Neural crest cell (in vitro differentiated cells): ENCODE data around the gene ING3. TPM values are rescaled to one million over a fixed set of nuclear protein-coding genes. Genes with fewer than 3 reads are reported as not detected.
"Not testable (repeated sequence)": the region's sequence is repeated elsewhere in the genome, so short reads cannot be mapped to it uniquely, and the experiment has no call there.

ENCODE experiments used
- DNase-seq: peaks from one replicate; pipeline ENCODE4 v3.0.0; 2021; ENCODE audit warnings: low read depth, mixed read lengths, low spot score
- H3K27ac Mint-ChIP-seq: one replicate; pipeline ENCODE4 v1.8.0; 2021; ENCODE audit warnings: mild to moderate bottlenecking, mixed read lengths; ENCODE audit not compliant: unreplicated experiment
- H3K27me3 Mint-ChIP-seq: 2 replicates; pipeline ENCODE4 v1.8.0; 2021; ENCODE audit warnings: low read depth, mild to moderate bottlenecking, mixed read lengths
- H3K36me3 Mint-ChIP-seq: 2 replicates; pipeline ENCODE4 v1.8.0; 2021; ENCODE audit warnings: low read depth, mild to moderate bottlenecking, mixed read lengths
- H3K4me1 Mint-ChIP-seq: 2 replicates; pipeline ENCODE4 v1.8.0; 2021; ENCODE audit warnings: mixed read lengths
- H3K4me3 Mint-ChIP-seq: one replicate; pipeline ENCODE4 v1.8.0; 2021; ENCODE audit warnings: mild to moderate bottlenecking, mixed read lengths
- H3K9me3 Mint-ChIP-seq: 2 replicates; pipeline ENCODE4 v1.8.0; 2021; ENCODE audit warnings: mixed read lengths
- total RNA-seq: library from RNA; stranded (reverse); gene quantifications from 2 replicates; pipeline ENCODE4 v1.2.1, GENCODE V29; 2021
- TF ChIP-seq, protein P1 (sequence below): fragments of 200-600 bp; sonication (generic); conservative IDR thresholded peaks from 2 replicates; pipeline ENCODE4 v1.5.0; 2021; ENCODE audit warnings: antibody characterized with exemption, mild to moderate bottlenecking

The ING3 gene
- total RNA-seq, 1 donor from 2014 or later = 26.9 TPM

DNA sequence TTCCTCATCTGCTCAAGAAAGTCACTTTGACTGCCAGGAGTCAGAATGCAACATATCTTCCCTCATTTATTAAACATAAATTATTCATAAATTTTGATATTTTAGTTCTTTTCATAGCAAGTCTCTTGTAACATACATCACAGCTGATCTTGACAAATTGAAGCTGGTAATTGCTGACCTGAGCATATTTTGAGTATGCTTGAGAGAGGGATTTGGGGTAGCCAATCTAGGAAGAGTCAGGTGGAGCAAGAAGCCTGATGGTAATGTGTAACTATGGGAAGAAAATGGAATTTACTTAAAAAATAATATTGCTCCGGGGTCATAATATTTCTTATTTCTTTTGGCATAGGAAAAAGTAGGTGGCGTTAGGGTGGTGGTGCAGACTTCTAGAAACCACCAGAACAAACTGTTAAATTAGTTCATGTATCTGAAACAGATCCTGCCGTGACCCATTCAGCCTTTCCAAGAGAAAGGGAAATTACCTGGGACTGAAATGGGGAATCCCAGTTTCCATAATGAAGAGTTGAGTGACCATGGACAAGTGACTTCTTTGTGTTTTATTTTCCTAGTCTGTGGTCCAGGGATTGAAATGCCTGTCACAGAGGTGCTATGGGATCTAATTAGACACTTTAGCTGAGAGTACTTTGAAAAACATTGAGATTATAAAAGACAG, 50.8 kb downstream of the ING3 start:
- TF ChIP-seq, protein P1, sequence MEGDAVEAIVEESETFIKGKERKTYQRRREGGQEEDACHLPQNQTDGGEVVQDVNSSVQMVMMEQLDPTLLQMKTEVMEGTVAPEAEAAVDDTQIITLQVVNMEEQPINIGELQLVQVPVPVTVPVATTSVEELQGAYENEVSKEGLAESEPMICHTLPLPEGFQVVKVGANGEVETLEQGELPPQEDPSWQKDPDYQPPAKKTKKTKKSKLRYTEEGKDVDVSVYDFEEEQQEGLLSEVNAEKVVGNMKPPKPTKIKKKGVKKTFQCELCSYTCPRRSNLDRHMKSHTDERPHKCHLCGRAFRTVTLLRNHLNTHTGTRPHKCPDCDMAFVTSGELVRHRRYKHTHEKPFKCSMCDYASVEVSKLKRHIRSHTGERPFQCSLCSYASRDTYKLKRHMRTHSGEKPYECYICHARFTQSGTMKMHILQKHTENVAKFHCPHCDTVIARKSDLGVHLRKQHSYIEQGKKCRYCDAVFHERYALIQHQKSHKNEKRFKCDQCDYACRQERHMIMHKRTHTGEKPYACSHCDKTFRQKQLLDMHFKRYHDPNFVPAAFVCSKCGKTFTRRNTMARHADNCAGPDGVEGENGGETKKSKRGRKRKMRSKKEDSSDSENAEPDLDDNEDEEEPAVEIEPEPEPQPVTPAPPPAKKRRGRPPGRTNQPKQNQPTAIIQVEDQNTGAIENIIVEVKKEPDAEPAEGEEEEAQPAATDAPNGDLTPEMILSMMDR = no peak
- Mint-ChIP-seq H3K9me3 (peaks cover 2% of the 10 kb centered on the region), H3K36me3 (no peaks in the 10 kb centered on the region), H3K4me3 (no peak overlapping the region), H3K4me1 (peaks cover 4% of the 10 kb centered on the region), H3K27me3 (no peaks in the 10 kb centered on the region), H3K27ac (no peak overlapping the region)
- DNase-seq = no peak

- H3K4me3 Mint-ChIP-seq = no peak overlapping the region
- H3K36me3 Mint-ChIP-seq = no peaks in the 10 kb centered on the region
- no peaks in the 10 kb centered on the region for H3K27me3 Mint-ChIP-seq
- peaks cover 2% of the 10 kb centered on the region for H3K9me3 Mint-ChIP-seq
- H3K4me1 Mint-ChIP-seq = peaks cover 10% of the 10 kb centered on the region
- no peak overlapping the region for H3K27ac Mint-ChIP-seq
- TF ChIP-seq, protein P1 = no peak
- DNase-seq = no peak
Observed at GRCh38 chr7:121002048-121002756, 51.6 kb downstream of the ING3 start.

- H3K27me3 Mint-ChIP-seq = no peaks in the 10 kb centered on the region
- DNase-seq = no peak
- H3K9me3 Mint-ChIP-seq = peaks cover 2% of the 10 kb centered on the region
- no peak overlapping the region for H3K4me3 Mint-ChIP-seq
- H3K4me1 Mint-ChIP-seq = peaks cover 15% of the 10 kb centered on the region
- no peak overlapping the region for H3K27ac Mint-ChIP-seq
- TF ChIP-seq, protein P1 = no peak
- no peaks in the 10 kb centered on the region for H3K36me3 Mint-ChIP-seq
Observed at GRCh38 chr7:121002757-121003200, 52.2 kb downstream of the ING3 start.

DNA sequence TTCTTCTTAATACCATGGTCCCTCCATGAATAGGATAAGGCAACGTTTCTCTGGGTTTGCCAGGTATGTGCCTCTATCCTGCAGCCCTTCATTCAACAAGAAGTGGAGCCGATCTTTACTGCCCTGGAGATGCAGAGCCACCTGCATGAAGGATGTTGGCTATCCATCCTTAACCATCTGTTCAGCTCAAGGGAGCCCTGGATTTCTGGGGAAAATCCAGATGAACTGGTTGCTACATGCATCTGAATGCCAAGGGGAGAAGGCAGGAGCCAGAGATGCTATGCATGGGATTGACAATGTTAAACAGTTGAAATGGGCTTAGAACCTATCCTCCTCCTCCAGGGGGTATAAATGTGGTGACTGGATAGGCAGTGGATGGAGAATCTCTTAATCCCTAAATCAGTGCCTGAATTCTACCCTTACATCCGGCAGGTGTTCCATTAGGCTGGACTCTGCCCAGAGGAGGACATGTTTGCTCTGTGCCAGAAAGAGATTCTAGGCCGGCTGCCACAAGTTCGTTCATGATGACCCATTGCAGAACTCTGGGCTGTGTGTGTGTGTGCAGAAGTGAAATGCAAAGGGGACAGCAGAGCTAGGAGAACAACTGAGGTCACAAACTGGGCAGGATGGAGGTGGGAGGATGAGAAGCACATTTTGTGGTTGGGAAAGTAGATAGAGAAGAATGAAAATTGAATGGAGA, 53.6 kb downstream of the ING3 start:
- Mint-ChIP-seq H3K4me1 (peaks cover 16% of the 10 kb centered on the region), H3K36me3 (no peaks in the 10 kb centered on the region), H3K9me3 (peaks cover 2% of the 10 kb centered on the region), H3K27ac (no peak overlapping the region), H3K27me3 (no peaks in the 10 kb centered on the region), H3K4me3 (no peak overlapping the region)
- TF ChIP-seq, protein P1 = no peak
- DNase-seq = no peak

DNA sequence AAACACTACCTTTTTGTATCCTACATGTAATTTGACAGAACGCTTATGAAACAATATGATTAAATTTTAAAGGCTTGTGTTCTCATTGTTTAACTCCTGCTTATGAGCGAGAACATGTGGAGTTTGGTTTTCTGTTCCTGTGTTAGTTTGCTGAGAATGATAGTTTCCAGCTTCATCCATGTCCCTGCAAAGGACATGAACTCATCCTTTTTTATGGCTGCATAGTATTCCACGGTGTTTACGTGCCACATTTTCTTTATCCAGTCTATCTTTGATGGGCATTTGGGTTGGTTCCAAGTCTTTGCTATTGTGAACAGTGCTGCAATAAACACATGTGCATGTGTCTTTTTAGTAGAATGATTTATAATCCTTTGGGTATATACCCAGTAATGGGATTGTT, 54.5 kb downstream of the ING3 start:
- H3K4me3 Mint-ChIP-seq, H3K9me3 Mint-ChIP-seq, H3K27me3 Mint-ChIP-seq, DNase-seq, H3K27ac Mint-ChIP-seq, H3K36me3 Mint-ChIP-seq: not testable (repeated sequence)
- peaks cover 16% of the 10 kb centered on the region for H3K4me1 Mint-ChIP-seq
